ENCODE data around the gene RAB11B. TPM values are rescaled to one million over a fixed set of nuclear protein-coding genes. Genes with fewer than 3 reads are reported as not detected.

RAB11B gene
- total RNA-seq, 1 experiment from 2014 or later: 135 TPM

- ATAC-seq: no peak
- H3K36me3 ChIP-seq (ENCODE audit: control insufficient read depth, insufficient read depth, low read length): no peaks in the 10 kb centered on the region
- TF ChIP-seq POLR2AphosphoS5 (IDR thresholded peaks at IDR 0.05; ENCODE audit: low read depth, low read length) (no peak), TCF7L2 (IDR thresholded peaks at IDR 0.05; ENCODE audit: low read depth, low read length) (no peak), SIN3A (IDR thresholded peaks at IDR 0.05; ENCODE audit: borderline replicate concordance, insufficient read depth, low read depth, low read length) (no peak), CTCF (IDR thresholded peaks at IDR 0.05) (no peak), REST (IDR thresholded peaks at IDR 0.05; ENCODE audit: insufficient read depth in 1 of 2, low read depth in 2 of 2, low read length in 1 of 2) (no peak)
Observed at GRCh38 chr19:8342316-8342683, 47.9 kb upstream of the RAB11B start.

GRCh38 chr19:8342684-8343482 lies 47.3 kb upstream of the RAB11B start, which contains the start of gene KANK3:
KANK3 (minus strand) TSS chr19:8343262; CDS start chr19:8337828, 5,434 bp downstream.
- POLR2A ChIA-PET: no interaction called here
- in situ Hi-C loops (cut with HindIII; ENCODE audit: low pct_unique_long_range_greater_than_20kb, low sequenced_read_pairs) (no loop called here), intact Hi-C loops (cut with micrococcal nuclease; ENCODE audit: unreplicated experiment) (no loop called here)
- Histone ChIP-seq H3K9me3 (ENCODE audit: control insufficient read depth, insufficient read depth, low read depth, low read length) (no peaks in the 10 kb centered on the region), H3K4me1 (ENCODE audit: control insufficient read depth, insufficient read depth, low read length) (no peaks in the 10 kb centered on the region), H3K27ac (ENCODE audit: low read length) (no peak within 1 kb of the TSS), H3K36me3 (ENCODE audit: control insufficient read depth, insufficient read depth, low read length) (no peaks in the 10 kb centered on the region), H3K27me3 (ENCODE audit: control insufficient read depth, insufficient read depth, low read length) (no peaks in the 10 kb centered on the region), H3K4me3 (ENCODE audit: low read depth in 2 of 2, low read length in 2 of 2) (peak within 1 kb of the TSS; percentile 53 to 58)
- CTCF ChIA-PET: interaction anchor here (1.0 kb wide), 1 partner anchor 10 kb away, joined by 5 read pairs; no protein-coding TSS in a partner anchor
- no peak for TF ChIP-seq POLR2AphosphoS5 (IDR thresholded peaks at IDR 0.05; ENCODE audit: low read depth, low read length)
- no peak for TF ChIP-seq TCF7L2 (IDR thresholded peaks at IDR 0.05; ENCODE audit: low read depth, low read length)
- TF ChIP-seq REST (IDR thresholded peaks at IDR 0.05; ENCODE audit: insufficient read depth in 1 of 2, low read depth in 2 of 2, low read length in 1 of 2): no peak
- TF ChIP-seq CTCF (IDR thresholded peaks at IDR 0.05): no peak
- no peak for TF ChIP-seq SIN3A (IDR thresholded peaks at IDR 0.05; ENCODE audit: borderline replicate concordance, insufficient read depth, low read depth, low read length)
- DNase-seq (ENCODE audit: low read depth, low spot score) (no peak), ATAC-seq (peak; percentile 100)
- BruUV-seq (replicated peaks): no TSS peak

More at GRCh38 chr19:8342316-8342683, 47.9 kb upstream of the RAB11B start:
- H3K9me3 ChIP-seq (ENCODE audit: control insufficient read depth, insufficient read depth, low read depth, low read length): no peaks in the 10 kb centered on the region
- H3K27ac ChIP-seq (ENCODE audit: low read length): no peak overlapping the region
- POLR2A ChIA-PET: no interaction called here
- intact Hi-C loops (cut with micrococcal nuclease; ENCODE audit: unreplicated experiment): no loop called here
- H3K4me3 ChIP-seq (ENCODE audit: low read depth in 2 of 2, low read length in 2 of 2): no peak overlapping the region
- no peak for DNase-seq (ENCODE audit: low read depth, low spot score)
- BruUV-seq (replicated peaks): no TSS peak
- in situ Hi-C loops (cut with HindIII; ENCODE audit: low pct_unique_long_range_greater_than_20kb, low sequenced_read_pairs): no loop called here
- no peaks in the 10 kb centered on the region for H3K4me1 ChIP-seq (ENCODE audit: control insufficient read depth, insufficient read depth, low read length)
- CTCF ChIA-PET: interaction anchor here (0.6 kb wide), 1 partner anchor 71 kb away, joined by 4 read pairs; the partner anchor contains the start of gene MARCHF2
- H3K27me3 ChIP-seq (ENCODE audit: control insufficient read depth, insufficient read depth, low read length): no peaks in the 10 kb centered on the region
